ENCODE measurements around the gene MYO3B. TPM values are rescaled to one million over a fixed set of nuclear protein-coding genes. Genes with fewer than 3 reads are reported as not detected.

The MYO3B gene
- total RNA-seq, 1 donor from 2014 or later = 9.1 TPM

GRCh38 chr2:170449034-170449433, 271.1 kb downstream of the MYO3B start:
- no peak for DNase-seq (ENCODE audit: low spot score in 2 of 2, unreplicated experiment in 2 of 2)
- no peak for TF ChIP-seq CTCF (IDR thresholded peaks at IDR 0.05; ENCODE audit: unreplicated experiment)

GRCh38 chr2:170454471-170455372, 276.8 kb downstream of the MYO3B start:
- Mint-ChIP-seq H3K4me3 (no peak overlapping the region), H3K27ac (no peak overlapping the region), H3K27me3 (ENCODE audit: low read depth) (no peaks in the 10 kb centered on the region), H3K9me3 (peaks cover 5% of the 10 kb centered on the region), H3K4me1 (no peaks in the 10 kb centered on the region), H3K36me3 (peaks cover 16% of the 10 kb centered on the region)
- TF ChIP-seq CTCF (IDR thresholded peaks at IDR 0.05; ENCODE audit: unreplicated experiment) = no peak
- no peak for DNase-seq (ENCODE audit: low spot score in 2 of 2, unreplicated experiment in 2 of 2)

More at GRCh38 chr2:170449034-170449433, 271.1 kb downstream of the MYO3B start:
- Mint-ChIP-seq H3K4me1 (peaks cover 12% of the 10 kb centered on the region), H3K36me3 (peaks cover 24% of the 10 kb centered on the region), H3K9me3 (peaks cover 19% of the 10 kb centered on the region), H3K4me3 (no peak overlapping the region), H3K27me3 (ENCODE audit: low read depth) (no peaks in the 10 kb centered on the region), H3K27ac (no peak overlapping the region)

GRCh38 chr2:170455617-170456426, 277.9 kb downstream of the MYO3B start:
- Mint-ChIP-seq H3K36me3 (peaks cover 14% of the 10 kb centered on the region), H3K4me3 (no peak overlapping the region), H3K9me3 (peaks cover 3% of the 10 kb centered on the region), H3K4me1 (no peaks in the 10 kb centered on the region), H3K27me3 (ENCODE audit: low read depth) (no peaks in the 10 kb centered on the region), H3K27ac (no peak overlapping the region)
- no peak for DNase-seq (ENCODE audit: low spot score in 2 of 2, unreplicated experiment in 2 of 2)
- TF ChIP-seq CTCF (IDR thresholded peaks at IDR 0.05; ENCODE audit: unreplicated experiment) = no peak

GRCh38 chr2:170456914-170457313, 279.0 kb downstream of the MYO3B start:
- Mint-ChIP-seq H3K36me3 (peaks cover 9% of the 10 kb centered on the region), H3K4me3 (no peak overlapping the region), H3K9me3 (no peaks in the 10 kb centered on the region), H3K27me3 (ENCODE audit: low read depth) (no peaks in the 10 kb centered on the region), H3K27ac (no peak overlapping the region), H3K4me1 (no peaks in the 10 kb centered on the region)
- DNase-seq (ENCODE audit: low spot score in 2 of 2, unreplicated experiment in 2 of 2) = no peak
- TF ChIP-seq CTCF (IDR thresholded peaks at IDR 0.05; ENCODE audit: unreplicated experiment) = no peak

GRCh38 chr2:170457742-170458141, 279.8 kb downstream of the MYO3B start:
- Mint-ChIP-seq H3K27me3 (ENCODE audit: low read depth) (no peaks in the 10 kb centered on the region), H3K27ac (no peak overlapping the region), H3K4me1 (no peaks in the 10 kb centered on the region), H3K9me3 (no peaks in the 10 kb centered on the region), H3K36me3 (peaks cover 6% of the 10 kb centered on the region), H3K4me3 (no peak overlapping the region)
- TF ChIP-seq CTCF (IDR thresholded peaks at IDR 0.05; ENCODE audit: unreplicated experiment) = no peak
- DNase-seq (ENCODE audit: low spot score in 2 of 2, unreplicated experiment in 2 of 2) = no peak
